HG03097 (cell line): ENCODE data around the gene ITFG1.
"Not testable (repeated sequence)": the region's sequence is repeated elsewhere in the genome, so short reads cannot be mapped to it uniquely, and the experiment has no call there.

Source experiments
- ATAC-seq: cut with Tn5 transposase; IDR thresholded peaks from one replicate; pipeline ENCODE4 v1.9.1; 2021; ENCODE audit not compliant: unreplicated experiment, low FRiP score

The ITFG1 gene

DNA sequence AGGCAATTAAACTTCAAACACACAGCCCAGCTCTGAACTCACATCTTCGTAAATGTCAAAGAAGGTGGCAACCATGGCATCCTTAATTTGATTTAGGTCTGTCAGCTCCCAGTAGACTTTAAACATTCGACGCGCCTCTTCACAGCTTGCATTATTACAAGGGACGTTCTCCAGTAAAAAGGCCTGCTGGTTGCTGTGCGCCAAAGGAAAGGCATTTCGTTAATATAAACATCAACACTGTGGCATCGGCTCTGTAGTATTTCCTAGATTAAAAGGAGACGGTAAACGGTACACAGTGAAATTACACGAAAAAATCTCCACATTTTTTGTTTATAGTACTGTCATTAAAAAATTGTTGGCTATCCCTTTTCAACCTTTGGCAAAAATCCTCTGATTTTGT is 200.4 kb downstream of the ITFG1 start:
- ATAC-seq: no peak

DNA sequence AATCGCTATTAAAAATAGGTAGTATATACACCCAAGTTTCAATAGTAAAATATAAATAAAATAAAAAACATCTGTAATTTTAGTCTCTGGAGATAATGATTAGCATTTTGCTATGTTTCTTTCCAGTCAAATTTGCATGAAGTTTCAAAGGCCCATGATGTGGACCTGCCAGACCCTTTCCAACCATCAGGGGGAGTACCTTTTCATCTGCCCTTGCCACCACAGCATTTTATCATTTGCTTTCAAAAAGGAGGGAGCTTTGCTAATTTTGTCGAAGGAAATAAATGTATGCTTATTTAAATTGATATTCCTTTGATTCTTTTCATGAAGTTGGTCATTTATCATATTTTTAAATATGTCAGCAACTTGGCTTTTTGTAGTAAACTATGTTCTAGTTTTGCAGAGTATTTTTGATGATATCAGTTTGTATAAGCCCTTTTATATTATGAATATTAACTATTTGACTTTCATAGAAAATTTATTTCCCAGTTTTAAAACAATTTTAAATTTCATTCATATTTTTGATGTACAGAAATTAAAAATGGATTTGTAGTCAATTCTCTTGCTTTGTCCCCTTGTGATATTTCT is 201.9 kb downstream of the ITFG1 start:
- no peak for ATAC-seq

DNA sequence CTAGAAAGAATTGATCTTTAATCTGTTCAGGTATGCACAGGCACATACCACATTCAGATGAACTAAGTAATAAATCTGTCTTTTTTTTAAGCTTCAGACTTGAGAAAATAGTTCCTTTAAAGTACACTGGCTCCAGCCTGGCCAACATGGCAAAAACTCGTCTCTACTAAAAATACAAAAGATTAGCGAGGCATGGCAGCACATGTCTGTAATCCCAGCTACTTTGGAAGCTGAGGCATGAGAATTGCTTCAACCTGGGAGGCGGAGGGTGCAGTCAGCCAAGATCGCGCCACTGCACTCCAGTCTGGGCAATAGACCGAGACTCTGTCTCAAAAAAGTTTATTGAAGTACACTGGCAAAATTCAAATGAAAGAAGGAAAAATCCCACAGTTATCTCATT is 206.1 kb downstream of the ITFG1 start:
- no peak for ATAC-seq

DNA sequence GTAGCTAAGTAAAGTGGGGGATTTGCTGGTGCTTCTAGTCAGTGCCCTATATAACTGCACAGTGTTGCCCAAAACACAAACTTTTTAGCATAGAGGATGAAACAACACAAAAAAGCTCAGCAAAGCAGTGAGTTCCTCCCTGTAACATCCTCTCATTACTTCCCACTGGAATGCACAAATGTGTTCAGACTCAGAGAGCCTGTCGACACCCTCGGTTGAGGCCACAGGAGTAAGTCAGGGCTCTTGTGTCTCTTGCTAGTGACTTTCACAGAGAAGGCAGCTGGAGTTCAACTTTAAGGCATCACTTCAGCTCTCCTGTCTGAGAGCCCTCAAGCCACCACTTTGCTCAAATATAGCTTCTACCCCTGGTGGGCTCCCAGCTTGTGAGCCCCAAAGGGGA is 209.9 kb downstream of the ITFG1 start:
- ATAC-seq: no peak

DNA sequence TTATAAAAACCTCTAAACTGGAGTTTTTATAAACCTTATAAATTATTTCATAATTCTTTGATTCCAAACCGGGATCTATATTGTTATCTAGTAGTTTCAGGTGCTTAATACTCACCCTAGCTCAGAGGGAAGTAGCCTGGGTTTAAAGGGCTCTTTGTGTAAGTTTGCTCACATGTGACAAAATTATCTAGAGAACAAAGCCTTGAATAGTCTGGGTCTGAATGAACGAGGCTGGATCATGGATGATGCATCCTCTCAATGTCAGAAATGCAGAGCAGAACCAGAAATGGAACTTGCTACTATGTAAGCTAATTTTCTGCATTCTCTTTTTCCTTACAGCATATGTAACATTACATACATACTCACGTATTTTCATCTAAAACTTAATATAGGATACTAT is 213.2 kb downstream of the ITFG1 start:
- ATAC-seq: no peak

DNA sequence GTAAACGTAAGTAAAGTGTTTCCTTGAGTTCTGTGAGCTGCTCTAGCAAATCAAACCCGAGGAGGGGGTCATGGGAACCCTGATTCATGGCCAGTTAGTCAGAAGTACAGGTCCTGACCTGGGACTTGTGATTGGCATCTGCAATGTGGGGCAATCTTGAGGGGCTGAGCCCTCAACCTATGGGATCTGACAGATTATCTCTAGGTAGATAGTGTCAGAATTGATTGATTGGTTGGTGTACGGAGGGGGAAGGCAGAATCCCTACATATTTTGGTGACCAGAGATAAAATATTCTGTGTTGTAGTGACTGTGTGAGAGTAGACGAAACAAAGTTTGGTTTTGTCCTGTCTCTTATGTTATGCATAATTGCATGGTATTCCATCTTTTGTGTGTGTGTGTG is 216.7 kb downstream of the ITFG1 start:
- no peak for ATAC-seq

DNA sequence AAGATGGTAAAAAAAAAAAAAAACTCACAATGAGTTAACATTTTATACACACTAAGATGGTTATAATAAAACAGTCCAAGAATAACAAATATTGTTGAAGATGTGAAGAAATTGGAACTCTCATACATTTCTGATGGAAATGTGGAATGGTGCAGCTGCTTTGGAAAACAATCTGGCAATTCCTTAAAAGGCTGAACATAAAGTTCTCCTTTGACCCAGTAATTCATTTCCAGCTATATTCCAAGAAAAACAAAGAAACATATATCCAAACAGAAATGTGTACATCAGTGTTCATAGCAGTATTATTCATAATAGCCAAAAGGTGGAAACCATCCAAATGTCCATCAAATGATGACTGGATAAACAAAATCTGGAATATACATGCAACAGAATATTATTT is 219.8 kb downstream of the ITFG1 start:
- ATAC-seq: no peak

DNA sequence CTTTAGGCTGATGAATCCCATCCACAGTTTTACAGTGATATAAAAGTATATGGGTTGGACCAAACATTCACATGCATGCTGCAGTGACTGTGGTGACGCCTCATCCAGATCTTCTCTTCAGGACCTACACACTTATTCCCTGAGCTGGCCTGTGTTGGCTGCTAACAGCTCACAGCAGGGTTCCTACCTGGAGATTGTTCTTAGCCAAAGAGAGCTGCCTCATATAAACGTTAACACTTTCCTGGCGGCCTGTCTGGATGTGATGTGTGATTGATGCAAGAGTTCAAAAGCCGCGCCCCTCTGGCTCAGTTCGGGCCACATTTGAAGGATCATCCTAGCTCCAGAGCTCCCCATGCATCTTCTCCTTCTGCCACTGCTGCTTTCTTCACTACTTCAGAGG is 224.1 kb downstream of the ITFG1 start:
- ATAC-seq: no peak

DNA sequence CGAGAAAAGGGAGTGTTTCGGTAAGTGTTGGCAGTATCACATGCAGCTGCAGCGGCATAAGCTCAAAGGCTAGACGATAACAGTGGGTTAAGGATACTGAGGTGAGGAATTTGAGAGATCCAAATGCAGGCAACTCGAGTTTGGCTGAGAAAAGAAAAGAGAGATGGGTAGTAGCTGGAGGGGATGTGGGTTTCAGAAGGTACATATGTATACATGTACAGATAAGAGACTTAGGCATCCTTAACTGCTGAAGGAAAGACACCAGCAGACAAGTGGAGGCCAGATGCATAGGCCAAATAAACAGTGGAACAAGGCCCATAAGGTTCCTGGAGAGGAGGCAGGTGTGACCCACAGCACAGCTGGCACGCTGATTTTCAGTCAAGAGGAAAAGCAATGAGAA is 230.6 kb downstream of the ITFG1 start:
- no peak for ATAC-seq

DNA sequence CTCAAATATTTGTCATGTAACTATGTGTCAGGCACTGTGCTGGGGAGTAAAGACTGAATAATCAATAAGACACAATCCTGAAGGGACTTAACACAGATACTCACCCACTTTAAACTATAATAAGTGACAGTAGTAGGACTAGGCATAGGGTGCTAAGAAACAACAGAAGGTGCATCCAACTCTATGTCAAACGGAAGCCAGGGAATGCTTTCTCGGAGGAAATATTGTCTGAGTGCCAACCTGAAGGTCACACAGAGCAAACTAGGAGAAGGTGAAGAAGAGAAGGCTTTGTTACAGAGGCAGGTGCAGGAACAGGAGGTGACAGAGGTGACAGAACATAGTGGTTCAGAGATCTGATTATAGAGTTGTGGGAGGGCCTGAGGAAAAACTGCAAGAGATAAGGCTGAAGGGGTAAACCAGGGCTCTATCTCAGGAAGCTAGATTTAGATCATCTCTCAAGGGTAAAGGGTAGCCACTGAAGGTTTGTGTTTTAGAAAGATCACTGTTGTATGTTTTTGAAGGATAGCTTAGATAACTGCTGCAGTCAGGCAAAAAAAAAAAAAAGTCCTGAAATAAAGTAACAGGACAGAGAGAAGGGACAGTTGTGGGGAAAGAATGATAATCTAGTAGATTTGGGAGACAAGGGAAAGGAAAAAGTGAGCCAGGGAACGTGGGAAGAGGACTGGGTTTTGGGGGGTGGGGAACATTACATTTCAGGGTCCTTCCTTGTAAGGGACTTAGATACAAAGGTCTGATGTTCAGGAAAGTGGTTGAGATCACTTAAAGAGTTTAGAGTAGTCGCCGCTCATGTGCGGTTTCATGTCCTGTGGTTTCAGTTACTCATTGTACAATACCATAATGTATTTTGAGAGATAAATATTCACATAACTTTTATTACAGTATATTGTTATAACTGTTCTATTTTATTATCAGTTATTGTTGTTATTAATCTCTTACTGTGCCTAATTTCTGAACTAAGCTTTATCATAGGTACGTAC is 231.5 kb downstream of the ITFG1 start:
- ATAC-seq: no peak

DNA sequence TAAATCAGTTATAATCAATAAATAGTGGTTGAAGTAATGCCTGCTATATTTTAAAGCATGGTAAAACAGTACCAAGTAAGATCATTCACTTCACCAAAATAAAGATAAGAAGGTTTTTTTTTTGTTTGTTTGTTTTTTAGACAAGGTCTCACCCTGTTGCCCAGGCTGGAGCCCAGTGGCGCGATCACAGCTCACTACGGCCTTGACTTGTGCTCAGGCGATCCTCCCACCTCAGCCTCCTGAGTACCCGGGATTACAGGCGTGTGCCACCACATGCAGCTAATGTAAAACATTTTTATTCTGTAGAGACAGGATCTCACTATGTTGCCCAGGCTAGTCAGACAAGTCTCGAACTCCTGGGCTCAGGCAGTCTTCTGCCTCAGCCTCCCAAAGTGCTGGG is 232.6 kb downstream of the ITFG1 start:
- ATAC-seq: no peak

DNA sequence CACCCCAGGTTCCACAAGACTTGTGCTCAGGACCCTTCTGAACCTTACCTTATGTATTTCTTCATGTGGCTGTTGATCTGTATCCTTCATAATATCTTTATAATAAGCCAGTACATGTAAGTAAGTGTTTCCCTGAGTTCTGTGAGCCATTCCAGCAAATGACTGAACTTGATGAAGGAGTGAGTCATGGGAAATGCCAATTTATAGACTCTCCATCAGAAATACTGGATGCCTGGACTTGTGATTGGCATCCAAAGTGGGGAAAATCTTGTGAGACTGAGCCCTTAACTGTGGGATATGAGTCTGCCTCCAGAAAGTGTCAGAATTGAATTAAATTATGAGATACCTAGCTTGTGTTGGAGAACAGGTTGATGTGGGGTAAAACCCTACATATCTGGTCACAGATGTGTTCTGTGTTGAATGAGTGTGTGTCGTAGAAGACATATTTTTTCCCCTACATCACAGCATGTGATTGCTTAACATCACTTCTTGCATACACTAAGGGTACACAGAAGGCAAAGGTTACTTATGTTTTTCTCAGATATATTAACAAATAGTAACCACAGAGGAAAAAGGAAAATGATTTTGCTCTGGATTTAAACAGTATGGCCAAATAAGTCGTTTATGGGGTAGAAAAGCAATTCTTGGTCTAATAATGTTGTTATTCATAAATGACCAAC is 247.0 kb downstream of the ITFG1 start:
- ATAC-seq: no peak

DNA sequence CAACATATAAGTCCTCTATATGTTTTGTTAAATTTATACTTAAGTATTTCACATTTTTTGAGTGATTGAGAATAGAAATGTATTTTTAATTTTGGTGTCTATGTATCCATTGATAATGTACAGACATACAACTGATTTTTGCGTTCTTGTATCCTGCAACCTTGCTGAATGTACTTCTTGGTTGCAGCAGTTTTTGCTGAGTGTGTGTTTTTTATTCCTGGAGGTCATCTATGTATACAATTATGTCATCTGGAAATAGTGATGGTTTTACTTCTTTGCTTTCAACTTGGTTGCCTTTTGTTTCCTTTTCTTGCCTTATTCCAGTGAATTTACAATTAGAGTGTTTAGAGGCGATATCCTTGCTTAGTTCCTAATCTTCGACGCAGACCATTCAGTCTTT is 249.6 kb downstream of the ITFG1 start:
- ATAC-seq: no peak

DNA sequence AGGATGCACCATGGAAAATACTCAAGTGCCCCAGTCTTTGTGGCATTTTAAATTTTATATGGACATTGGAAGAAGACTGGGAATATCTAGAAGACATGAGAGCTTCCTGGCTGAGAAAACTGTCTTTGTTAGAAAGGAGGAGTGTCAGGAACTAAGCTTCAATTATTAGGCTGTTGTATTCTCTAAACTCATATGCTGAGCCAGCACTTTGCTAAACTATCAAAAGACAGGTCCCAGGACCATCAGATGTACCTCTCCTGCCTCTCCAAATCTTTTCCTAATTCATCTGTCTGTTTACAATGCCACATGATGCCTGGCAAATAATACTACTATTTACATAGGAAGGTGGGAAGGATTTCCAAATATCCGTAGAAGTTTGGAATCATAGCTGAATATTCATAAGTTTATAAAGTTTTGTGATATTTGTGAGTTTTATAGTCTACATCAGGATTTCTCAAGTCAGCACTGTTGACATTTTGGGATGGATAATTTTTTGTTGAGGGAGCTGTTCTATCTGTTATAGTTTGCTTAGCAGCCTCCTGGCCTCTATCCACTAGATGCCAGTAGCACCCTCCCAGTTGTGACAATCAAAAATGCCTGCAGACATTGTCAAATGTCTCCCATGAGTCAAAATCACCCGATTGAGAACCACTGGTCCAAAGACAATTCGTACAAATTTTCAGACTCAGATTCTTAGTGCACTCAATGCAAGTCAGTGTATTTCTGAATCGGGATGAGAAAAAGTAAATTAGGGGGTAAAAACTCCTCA is 255.9 kb downstream of the ITFG1 start:
- ATAC-seq: no peak

DNA sequence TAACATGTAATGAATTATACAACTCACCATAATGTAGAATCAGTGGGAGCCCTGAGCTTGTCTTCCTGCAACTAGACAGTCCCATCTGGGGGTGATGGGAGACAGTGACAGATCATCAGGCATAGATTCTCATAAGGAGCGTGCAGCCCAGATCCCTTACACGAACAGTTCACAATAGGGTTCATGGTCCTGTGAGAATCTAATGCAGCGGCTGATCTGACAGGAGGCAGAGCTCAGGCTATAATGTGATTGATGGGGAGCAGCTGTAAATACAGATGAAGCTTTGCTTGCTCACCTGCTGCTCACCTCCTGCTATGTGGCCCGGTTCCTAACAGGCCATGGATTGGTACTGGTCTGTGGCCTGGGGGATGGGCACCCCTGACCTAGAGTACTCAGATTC is 257.4 kb downstream of the ITFG1 start:
- ATAC-seq: not testable (repeated sequence)

DNA sequence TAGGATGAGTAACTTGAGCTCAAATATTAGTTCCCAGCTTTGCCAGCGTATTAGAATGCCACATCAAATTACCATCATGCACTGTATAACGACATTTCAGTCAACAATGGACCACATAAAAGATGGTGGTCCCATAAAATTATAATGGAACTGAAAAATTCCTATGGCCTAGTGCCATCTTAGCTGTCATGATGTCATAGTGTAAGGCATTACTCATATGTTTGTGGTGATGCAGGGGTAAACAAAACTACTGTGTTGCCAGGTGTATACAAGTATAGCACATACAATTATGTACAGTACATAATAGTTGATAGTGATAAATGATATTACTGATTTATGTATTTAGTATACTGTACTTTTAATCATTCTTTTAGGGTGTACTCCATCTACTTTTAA is 262.7 kb downstream of the ITFG1 start:
- ATAC-seq: no peak

DNA sequence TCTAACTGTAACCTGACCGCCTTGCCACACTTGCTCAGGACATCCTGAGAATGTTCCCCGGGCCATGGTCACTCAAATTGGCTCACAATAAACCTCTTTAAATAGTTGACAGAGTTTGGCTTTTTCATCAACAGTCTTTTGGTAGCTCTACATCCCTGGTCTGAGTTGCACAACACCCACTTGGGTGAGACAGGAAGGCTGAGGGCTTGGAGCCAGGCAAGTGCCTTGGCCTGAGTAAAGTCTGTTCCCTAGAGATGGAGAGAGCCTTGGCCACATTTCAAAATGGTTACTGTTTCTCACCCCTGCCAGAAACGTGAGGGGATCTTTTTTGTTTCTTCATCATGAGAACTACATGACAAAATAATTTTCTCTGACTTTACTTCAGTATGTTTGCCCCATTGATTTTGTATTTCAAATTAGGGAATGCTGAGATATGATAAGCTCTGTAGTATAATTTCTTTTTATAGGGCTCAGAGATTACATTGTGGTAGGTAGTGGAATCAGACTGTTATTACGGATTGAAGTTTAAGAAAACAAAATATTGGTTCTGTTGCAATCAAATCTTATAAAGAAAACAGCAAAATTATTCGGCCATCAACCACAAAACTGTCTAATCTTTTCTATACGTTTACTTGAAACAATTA is 263.2 kb downstream of the ITFG1 start:
- no peak for ATAC-seq

DNA sequence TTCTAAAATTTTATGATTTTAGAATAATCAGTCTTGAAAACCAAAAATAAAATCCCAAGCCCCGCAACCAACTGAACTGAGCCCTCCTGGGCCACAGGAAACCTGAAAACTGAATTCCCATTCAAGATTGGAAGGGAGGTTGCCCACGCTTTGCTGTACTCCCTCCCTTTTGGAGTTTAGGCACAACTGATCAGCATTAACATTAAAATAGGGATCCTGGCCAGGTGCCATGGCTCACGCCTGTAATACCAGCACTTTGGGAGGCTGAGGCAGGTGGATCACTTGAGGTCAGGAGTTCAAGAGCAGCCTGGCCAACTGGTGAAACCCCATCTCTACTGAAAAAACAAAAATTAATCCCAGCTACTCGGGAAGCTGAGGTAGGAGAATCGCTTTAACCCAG is 264.4 kb downstream of the ITFG1 start:
- ATAC-seq: no peak

DNA sequence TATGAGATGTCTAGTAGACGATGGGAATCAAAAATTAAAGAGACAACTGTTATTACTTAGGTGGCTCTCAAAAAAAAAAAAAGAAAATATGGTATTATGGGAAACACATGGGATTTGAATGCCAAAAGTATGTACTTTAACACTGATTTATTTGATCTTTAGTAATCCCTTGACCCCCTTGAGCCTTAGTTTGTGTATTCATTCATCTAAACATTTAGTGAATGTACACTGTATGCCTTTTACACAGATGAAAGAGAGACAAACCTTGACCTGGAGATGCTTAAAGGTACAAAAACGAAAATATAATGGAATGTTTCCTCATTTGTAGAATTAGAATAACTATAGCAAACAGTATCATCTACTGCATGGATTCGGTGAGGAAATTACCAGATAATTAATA is 278.5 kb downstream of the ITFG1 start:
- ATAC-seq: no peak

DNA sequence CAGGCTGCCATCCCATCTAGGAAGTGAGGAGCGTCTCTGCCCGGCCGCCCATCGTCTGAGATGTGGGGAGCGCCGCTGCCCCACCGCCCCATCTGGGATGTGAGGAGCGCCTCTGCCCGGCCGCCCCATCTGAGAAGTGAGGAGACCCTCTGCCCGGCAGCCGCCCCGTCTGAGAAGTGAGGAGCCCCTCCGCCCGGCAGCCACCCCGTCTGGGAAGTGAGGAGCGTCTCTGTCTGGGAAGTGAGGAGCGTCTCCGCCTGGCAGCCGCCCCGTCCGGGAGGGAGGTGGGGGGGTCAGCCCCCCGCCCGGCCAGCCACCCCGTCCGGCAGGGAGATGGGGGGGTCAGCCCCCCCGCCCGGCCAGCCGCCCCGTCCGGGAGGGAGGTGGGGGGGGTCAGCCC is 279.8 kb downstream of the ITFG1 start:
- ATAC-seq: not testable (repeated sequence)
